Activated CD8-positive, alpha-beta memory T cell treated with anti-CD3 and anti-CD28 coated beads for 48 hours (primary cell): ENCODE measurements around the gene FOXN3.
"Not testable (repeated sequence)": the region's sequence is repeated elsewhere in the genome, so short reads cannot be mapped to it uniquely, and the experiment has no call there.

Experiments
- DNase-seq, 3 experiments: peaks; one replicate each; pipeline ENCODE4 v3.0.0-alpha.2; 2020; ENCODE audit warnings: low read depth in 2 of 3, low spot score in 2 of 3

FOXN3 gene

DNA sequence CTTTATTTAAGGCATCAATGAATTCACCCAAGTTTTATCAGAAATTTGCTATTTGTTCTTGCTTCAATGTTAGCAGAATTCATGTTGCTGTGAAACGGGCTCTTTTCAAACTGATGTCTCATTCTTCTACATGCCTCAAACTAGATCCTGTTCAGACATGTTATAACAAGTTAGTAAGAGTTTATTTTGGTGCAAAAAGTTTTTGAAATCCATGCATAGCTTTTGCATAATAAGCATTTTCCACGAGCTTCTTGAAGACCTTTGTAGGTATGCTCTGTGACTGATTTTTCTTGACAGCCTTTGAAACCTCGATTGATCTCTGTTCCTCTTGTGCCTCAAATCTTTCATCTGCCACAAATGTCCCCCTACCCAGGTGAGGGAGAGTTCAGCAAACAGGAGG is 275.2 kb downstream of the FOXN3 start:
- no peak for DNase-seq

- no peak for DNase-seq
These were observed 276.7 kb downstream of the FOXN3 start for GRCh38 chr14:89140326-89140725.

DNA sequence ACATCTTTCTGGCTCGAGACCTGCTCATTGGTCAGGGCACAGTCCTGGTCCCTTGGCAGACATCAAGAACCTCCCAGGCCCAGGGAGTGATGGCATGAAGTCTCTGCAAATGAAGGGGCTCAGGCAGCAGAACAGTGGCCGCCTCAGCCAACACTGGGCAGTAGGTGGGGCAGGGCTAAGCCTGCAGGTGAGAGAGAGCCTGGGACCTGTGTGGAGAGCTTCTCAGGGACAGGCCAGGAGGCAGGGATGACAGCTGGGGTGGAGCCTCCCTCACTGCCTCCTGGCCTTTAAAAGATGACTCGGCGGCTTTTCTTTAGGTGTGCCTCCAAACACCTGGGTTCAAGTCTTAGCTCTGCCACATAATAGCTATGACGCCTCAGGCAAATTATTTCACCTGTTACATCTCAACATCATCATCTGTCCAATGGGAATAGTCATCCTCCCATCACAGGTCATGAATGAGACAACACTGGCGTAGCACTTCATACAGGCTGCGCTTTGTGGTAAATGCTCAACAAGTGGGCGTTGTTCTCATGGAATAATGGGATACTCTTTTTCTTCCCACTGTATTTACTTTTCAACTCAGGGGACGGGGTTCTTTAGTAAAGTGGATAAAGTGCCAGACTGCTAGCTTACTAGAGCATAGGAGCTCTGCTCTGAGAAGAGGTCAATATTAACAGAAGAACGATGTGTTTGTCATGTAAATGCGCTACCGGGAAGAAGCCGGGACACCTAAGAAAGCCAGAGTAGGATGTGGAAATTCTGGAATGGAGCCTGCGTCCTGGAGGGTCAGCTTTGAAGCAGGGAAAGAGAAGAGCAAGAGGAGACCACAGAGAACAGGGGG is 277.4 kb downstream of the FOXN3 start:
- no peak for DNase-seq

- DNase-seq = no peak
These were observed 278.2 kb downstream of the FOXN3 start for GRCh38 chr14:89138846-89139245.

GRCh38 chr14:89137526-89138163 is 279.4 kb downstream of the FOXN3 start:
- DNase-seq = no peak

DNA sequence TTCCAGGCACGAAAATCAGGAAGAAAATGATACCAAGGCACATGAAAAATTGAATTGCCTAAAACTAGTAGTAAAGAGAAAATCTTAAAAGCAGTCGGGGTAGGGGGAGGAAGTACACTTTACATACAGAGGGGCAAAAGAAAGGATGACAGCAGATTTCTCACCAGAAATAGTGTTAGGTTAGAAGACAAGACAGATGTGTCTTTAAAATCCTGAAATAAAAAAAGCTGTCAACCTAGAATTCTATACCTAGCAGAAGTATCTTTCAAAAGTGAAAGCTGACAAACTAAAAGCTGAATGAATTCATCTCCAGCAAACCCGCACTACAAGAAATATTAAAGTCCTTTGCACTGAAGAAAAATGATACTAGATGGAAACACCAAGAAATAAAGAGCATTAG is 280.4 kb downstream of the FOXN3 start:
- DNase-seq = no peak

DNA sequence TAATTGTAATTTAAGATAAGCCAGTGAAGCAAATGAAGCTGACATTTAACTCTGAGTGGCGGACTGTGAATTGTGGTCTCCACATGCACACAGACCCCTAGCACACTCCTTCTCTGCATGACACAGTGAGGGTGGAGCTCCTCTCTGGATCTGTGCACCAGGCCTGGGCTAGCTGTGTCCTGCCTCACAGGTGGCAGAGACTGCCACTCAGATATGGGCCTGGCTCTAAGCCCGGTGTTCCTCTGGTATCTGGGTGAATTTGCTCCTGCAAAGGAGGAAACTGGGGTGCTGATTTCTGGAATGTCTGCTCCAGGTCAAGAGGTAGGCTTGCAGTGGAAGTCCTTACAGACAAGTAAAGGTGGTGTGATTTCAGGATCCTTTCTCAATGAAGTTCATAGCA is 282.4 kb downstream of the FOXN3 start:
- DNase-seq = no peak

DNA sequence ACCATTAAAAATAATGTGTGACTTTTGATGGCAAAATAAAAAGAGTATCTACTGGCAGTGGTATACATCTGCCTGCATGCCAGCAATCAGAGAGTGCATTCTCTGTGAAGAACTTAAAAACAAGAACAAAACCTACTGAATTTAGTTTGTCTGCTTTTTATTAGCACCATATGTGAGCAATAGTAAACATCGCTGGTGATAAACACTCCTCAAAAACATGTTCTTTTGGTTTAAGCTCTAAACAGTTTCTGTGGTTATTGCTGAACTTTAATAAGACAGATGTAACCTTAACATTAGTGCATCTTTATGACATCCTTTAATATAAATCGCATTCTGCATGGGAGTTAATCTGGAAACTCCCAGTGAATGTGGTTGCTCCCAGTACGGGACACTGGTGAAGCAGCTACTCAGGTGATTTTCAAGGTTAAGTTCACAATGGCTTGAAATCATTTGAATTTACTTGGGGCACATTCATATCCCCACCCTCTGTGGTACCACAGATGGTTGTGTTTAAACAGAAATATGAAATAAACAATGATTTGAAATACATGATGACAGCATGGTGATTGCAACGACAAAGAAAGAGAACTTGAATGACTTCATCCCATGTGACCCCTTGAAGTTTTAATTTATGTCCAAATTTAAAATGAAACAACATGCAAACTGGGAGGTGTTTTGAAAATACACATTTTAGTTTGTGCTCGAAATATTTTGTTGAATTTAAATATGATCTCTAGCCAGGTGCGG is 285.9 kb downstream of the FOXN3 start:
- no peak for DNase-seq

GRCh38 chr14:89129570-89129969 is 287.5 kb downstream of the FOXN3 start:
- no peak for DNase-seq

DNA sequence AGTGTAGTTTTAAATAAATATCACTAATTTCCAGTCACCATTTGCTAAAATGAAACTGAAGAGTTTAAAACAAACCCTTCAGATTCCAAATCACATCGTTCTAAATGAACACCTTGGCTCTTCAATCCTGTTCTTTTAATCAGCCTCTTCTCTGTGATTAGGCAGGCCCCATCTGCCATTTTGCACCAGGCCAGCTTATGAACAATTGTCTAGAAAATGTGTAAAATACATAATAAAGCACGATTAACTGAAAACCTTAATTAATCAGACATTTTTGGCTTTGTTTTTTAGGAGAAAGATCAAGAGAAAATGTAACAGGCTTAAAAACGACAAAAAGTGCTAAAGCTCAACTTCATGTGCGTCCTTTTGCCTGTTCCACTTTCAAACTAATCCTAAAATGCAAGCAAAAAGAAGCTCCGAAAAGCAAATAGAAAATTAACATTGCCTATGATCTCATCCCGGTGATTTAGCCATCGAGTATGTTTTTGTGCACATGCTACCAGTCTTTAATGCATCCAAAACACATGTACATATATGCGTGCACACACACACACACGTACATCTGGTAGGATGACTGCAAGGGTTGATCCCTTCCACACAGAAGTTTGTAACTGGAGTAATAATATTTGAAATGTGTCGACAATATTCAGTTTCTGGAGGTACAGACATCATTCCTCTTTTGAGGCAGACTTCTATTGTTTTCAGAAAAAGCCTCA is 288.6 kb downstream of the FOXN3 start:
- no peak for DNase-seq

GRCh38 chr14:89126461-89126860 is 290.6 kb downstream of the FOXN3 start:
- no peak for DNase-seq

- DNase-seq = no peak
These were observed 291.8 kb downstream of the FOXN3 start for GRCh38 chr14:89125216-89125615.

GRCh38 chr14:89123851-89124250 is 293.2 kb downstream of the FOXN3 start:
- DNase-seq = no peak

DNA sequence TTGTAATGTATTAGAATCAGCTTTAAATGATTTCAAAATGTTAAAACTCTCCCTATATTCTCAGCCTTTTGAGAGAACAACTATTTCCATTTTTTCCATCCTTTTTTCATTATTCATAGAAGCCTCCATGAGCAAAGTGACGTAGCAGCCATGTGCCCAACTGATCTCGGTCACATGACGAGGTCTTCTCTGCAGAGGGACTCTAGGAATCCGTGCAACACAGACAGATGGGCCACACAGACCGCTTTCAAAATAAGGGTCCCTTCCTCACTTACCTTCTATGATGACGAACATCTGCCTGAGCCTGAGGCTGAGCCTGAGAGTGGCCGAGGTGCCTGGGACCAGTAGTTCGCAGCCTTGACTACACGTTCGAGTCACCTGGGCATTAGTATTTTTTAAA is 293.8 kb downstream of the FOXN3 start:
- DNase-seq = no peak

DNA sequence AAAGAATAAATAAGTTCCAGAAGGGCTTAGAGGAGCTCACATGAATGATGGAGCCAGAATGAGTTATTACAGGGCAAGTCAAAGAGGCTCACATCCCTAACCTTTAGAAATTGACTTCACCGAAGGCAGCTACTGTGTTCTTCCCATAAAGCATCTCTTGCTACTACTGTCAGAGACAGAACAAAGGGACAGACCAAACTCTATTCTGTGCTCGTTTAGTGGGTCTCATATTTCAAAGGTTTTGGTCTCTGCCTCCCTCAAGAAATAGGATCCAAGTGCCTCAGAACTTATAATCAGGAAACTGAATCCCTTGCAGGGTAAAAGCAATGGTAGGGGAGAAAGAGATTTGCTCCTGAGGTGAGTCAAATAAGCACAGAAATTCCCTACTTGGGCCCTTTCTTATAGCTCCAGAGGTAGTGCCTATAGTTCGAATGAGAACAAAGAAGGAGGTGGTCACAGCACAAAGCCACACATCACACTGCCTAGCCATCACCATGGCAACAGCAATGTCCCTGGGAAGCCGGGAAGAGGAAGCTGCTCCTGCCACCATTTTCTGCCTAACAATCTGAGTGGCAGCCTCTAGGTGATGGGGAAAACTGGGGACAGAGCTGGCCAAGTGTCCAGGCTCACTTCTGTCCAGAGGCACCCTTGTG is 294.9 kb downstream of the FOXN3 start:
- no peak for DNase-seq

DNA sequence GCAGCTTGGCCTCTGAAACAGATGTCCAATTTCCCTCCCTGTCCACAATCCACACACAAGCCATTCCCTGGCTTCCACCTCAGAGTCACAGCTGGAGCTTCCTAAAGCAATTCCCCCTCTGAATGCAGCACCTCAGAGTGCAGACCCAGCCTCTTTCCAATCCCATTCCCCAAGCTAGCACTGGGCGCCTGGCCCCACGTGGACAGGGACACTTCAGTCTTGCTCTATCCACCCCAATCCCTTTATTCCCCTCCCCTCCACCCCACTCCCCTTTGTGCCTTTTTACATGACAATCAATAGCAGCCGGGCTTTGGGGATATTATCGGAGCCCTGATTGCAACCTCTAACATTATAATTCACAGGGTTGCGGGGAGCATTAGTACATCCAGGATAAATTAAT is 300.0 kb downstream of the FOXN3 start:
- DNase-seq = no peak

DNA sequence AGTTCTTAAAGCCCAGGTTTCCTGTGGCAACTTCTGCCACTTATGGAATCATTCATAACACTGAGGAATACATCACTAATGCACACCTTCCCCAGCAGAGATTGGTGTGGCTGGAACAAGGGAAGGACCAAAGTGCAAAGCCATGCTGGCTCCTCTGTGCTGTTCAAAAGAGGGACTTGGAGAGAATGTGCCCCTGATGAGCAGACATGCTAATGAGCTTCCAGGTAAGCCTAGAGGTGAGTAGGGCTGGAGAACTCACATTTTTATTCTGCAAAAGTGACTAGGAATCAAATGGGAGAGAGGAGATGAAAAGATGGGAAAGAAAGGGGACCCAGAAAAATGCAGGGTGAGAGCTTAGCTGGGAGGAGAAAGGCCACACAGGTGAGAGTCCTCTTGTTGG is 302.9 kb downstream of the FOXN3 start:
- DNase-seq = no peak

GRCh38 chr14:89112720-89113119 is 304.3 kb downstream of the FOXN3 start:
- DNase-seq = no peak

- DNase-seq = not testable (repeated sequence)
These were observed 305.1 kb downstream of the FOXN3 start for GRCh38 chr14:89111766-89112543.

DNA sequence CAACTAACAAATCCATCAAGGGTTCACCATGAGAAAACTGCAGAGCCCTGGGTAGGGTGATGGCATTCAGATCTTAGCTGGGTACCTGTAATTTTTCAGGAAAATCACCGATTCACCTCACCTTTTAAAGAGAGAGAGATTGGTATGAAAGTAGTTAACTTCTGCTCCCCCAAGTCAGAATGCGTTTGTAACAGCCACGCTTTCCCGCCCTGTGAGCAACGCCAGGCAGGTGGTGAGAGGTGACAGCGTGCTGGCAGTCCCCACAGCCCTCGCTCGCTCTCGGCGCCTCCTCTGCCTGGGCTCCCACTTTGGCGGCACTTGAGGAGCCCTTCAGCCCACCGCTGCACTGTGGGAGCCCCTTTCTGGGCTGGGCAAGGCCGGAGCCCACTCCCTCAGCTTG is 305.8 kb downstream of the FOXN3 start:
- DNase-seq = not testable (repeated sequence)
